Endothelial cell of umbilical vein (primary cell): ENCODE results near the gene RASGRF1.

ENCODE experiments used
- CTCF ChIP-seq, 2 donors: IDR thresholded peaks; 1 replicate in 1 of 2; 2 replicates in 1 of 2; pipeline ENCODE4 v1.5.1; 2011; ENCODE audit warnings: low read length in 2 of 2, mild to moderate bottlenecking in 2 of 2, moderate library complexity in 2 of 2, control low read depth in 1 of 2, inconsistent platforms in 1 of 2, low read depth in 1 of 2; ENCODE audit not compliant: insufficient read depth in 1 of 2; ENCODE audit errors: extremely low read depth in 1 of 2
- EZH2 ChIP-seq: IDR thresholded peaks from 2 replicates; pipeline ENCODE4 v1.6.1; 2012; ENCODE audit warnings: borderline replicate concordance, low read depth, mild to moderate bottlenecking, moderate library complexity, low read length, inconsistent platforms; ENCODE audit not compliant: severe bottlenecking

- no peak for TF ChIP-seq CTCF (IDR thresholded peaks at IDR 0.05; ENCODE audit: extremely low read depth in 1 of 2, insufficient read depth in 1 of 2, low read depth in 1 of 2, low read length in 2 of 2)
- no peak for TF ChIP-seq EZH2
These were observed 80.3 kb downstream of the RASGRF1 start for GRCh38 chr15:79010278-79010677.
